CD4-positive, alpha-beta T cell (primary cell): ENCODE results near the gene FCHSD2. TPM values are rescaled to one million over a fixed set of nuclear protein-coding genes. Genes with fewer than 3 reads are reported as not detected.
"Not testable (repeated sequence)": the region's sequence is repeated elsewhere in the genome, so short reads cannot be mapped to it uniquely, and the experiment has no call there.

Experiments
- ATAC-seq: fragments of 200-7000 bp; cut with Tn5 transposase; one replicate; pipeline ENCODE4 v1.10.0; 2022; ENCODE audit warnings: mild to moderate bottlenecking; ENCODE audit not compliant: poor library complexity
- CTCF ChIA-PET: fragments of 350-600 bp; sonication (Branson Sonifier 250); formaldehyde crosslinking; loops from one replicate; lab custom pipeline; 2021; ENCODE audit warnings: antibody characterized with exemption, inconsistent platforms; lab: Charles Lee
- POLR2A ChIA-PET: fragments of 350-600 bp; sonication (Branson Sonifier 250); formaldehyde crosslinking; loops from one replicate; lab custom pipeline; 2021; ENCODE audit warnings: antibody characterized with exemption, inconsistent platforms; lab: Charles Lee
- DNase-seq, 14 experiments: peaks; one replicate each; pipeline ENCODE4 v3.0.0-alpha.2; 2013 to 2020; ENCODE audit warnings: mixed read lengths in 2 of 14
- H3K27ac ChIP-seq, 2 donors: one replicate each; pipeline versions ENCODE4 v1.5.1 to v1.7.0; 2013; ENCODE audit warnings: low read length in 2 of 2, low read depth in 1 of 2, mild to moderate bottlenecking in 1 of 2
- H3K27me3 ChIP-seq, 2 experiments: 1 replicate in 1 of 2; 2 replicates in 1 of 2; pipeline versions ENCODE4 v1.6.1 to v1.7.0; 2013; ENCODE audit warnings: low read length in 2 of 2, control low read depth in 1 of 2, mild to moderate bottlenecking in 1 of 2, moderate library complexity in 1 of 2; ENCODE audit not compliant: insufficient read depth in 2 of 2, control insufficient read depth in 1 of 2
- H3K36me3 ChIP-seq: one replicate; pipeline ENCODE4 v1.6.1; 2013; ENCODE audit warnings: low read length, control low read depth; ENCODE audit not compliant: insufficient read depth
- H3K4me1 ChIP-seq: one replicate; pipeline ENCODE4 v1.6.1; 2013; ENCODE audit warnings: low read length, control low read depth; ENCODE audit not compliant: insufficient read depth
- H3K4me3 ChIP-seq: one replicate; pipeline ENCODE4 v1.5.1; 2013; ENCODE audit warnings: mild to moderate bottlenecking, low read length, moderate library complexity
- H3K9me3 ChIP-seq, 2 experiments: 1 replicate in 1 of 2; 2 replicates in 1 of 2; pipeline versions ENCODE4 v1.6.1 to v1.7.0; 2013; ENCODE audit warnings: low read length in 2 of 2, mild to moderate bottlenecking in 2 of 2, control low read depth in 1 of 2, moderate library complexity in 1 of 2; ENCODE audit not compliant: control insufficient read depth in 1 of 2, insufficient read depth in 1 of 2
- H3K27ac Mint-ChIP-seq: one replicate; pipeline ENCODE4 v1.8.0; 2020; ENCODE audit warnings: mixed read lengths
- H3K27me3 Mint-ChIP-seq: one replicate; pipeline ENCODE4 v1.8.0; 2021; ENCODE audit warnings: mixed read lengths
- H3K36me3 Mint-ChIP-seq: one replicate; pipeline ENCODE4 v1.8.0; 2021; ENCODE audit warnings: low read depth, mixed read lengths
- H3K4me1 Mint-ChIP-seq: one replicate; pipeline ENCODE4 v1.8.0; 2021; ENCODE audit warnings: low read depth, mixed read lengths
- H3K4me3 Mint-ChIP-seq: one replicate; pipeline ENCODE4 v1.8.0; 2020; ENCODE audit warnings: mild to moderate bottlenecking, mixed read lengths
- H3K9me3 Mint-ChIP-seq: one replicate; pipeline ENCODE4 v1.8.0; 2020; ENCODE audit warnings: mixed read lengths
- CTCF ChIP-seq: fragments of 200-600 bp; IDR thresholded peaks from one replicate; pipeline ENCODE4 v1.8.0; 2022; ENCODE audit warnings: antibody characterized with exemption, mild to moderate bottlenecking
- intact Hi-C, 2 experiments: fragments of 100-400 bp; cut with DNase I in 1 of 2; cut with micrococcal nuclease in 1 of 2; formaldehyde crosslinking; loops; one replicate each; pipeline versions ENCODE4 v1.15.1 to v1.9.0; 2023 to 2025; cut with DNase I, micrococcal nuclease
- total RNA-seq, 174 experiments: library from RNA in 2 of 174; stranded (reverse) in 2 of 174; gene quantifications; one replicate each; pipeline ENCODE4 v1.2.3 and lab custom pipeline; 2021 to 2026

Gene FCHSD2
- total RNA-seq, 2 experiments from 2014 or later: 48.6 to 50.7 TPM

DNA sequence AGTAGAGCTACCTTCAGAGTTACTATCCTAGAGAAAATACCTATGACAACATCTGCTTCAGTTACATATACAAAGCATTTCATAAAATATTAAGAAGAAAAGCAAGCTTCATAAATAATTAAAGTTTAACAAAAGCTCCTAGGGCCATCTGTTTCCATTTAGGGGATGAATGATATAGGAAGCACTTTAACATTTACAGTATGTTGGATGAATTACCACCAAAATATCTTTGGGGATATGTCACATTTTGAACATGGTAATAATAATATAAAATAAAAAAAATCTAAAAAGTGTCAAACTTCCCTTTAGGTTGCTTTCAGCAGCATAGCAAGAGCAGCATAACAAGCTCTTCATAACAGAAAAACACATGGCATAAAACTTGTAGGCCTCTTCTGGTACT lies 223.3 kb downstream of the FCHSD2 start:
- no peak overlapping the region for H3K27ac Mint-ChIP-seq
- H3K27me3 Mint-ChIP-seq: no peaks in the 10 kb centered on the region
- peaks cover 0 to 3% of the 10 kb centered on the region in 2 experiments for H3K9me3 ChIP-seq
- DNase-seq: no peak
- H3K36me3 ChIP-seq: peaks cover 7% of the 10 kb centered on the region
- no peak overlapping the region for H3K4me3 ChIP-seq
- intact Hi-C loops: no loop called here
- no peak for ATAC-seq
- no peak overlapping the region for H3K27ac ChIP-seq
- ChIA-PET CTCF (interaction anchor here (0.7 to 1.0 kb wide), 2 partner anchors 19 to 223 kb away, joined by 3 to 4 read pairs; partner anchors contain the start of gene FCHSD2), POLR2A (no interaction called here)
- H3K9me3 Mint-ChIP-seq: no peaks in the 10 kb centered on the region
- no peak overlapping the region for H3K4me3 Mint-ChIP-seq
- no peaks in the 10 kb centered on the region for H3K4me1 ChIP-seq
- peaks cover 56% of the 10 kb centered on the region for H3K36me3 Mint-ChIP-seq
- no peak for TF ChIP-seq CTCF
- no peaks in the 10 kb centered on the region for H3K27me3 ChIP-seq
- no peaks in the 10 kb centered on the region for H3K4me1 Mint-ChIP-seq

DNA sequence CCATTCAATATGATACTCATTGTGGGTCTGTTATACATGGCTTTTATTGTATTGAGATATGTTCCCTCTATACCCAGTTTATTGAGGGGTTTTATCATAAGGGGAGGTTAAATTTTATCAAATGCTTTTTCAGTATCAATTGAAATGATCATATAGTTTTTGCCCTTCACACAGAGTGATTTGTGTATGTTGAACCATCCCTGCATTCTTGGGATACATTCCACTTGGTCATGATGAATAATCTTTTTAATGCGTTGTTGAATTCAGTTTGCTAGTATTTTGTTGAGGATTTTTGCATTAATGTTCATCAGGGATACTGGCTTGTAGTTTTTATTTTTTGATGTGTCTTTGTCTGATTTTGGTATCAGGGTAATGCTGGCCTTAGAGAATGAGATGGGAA lies 229.9 kb downstream of the FCHSD2 start:
- H3K9me3 Mint-ChIP-seq: peaks cover 7% of the 10 kb centered on the region

GRCh38 chr11:72909558-72910388 lies 232.3 kb downstream of the FCHSD2 start:
- H3K9me3 Mint-ChIP-seq, H3K27ac Mint-ChIP-seq, ATAC-seq, H3K27me3 ChIP-seq, CTCF ChIA-PET, H3K4me1 Mint-ChIP-seq, H3K4me3 ChIP-seq, H3K27me3 Mint-ChIP-seq, H3K36me3 ChIP-seq, H3K27ac ChIP-seq, POLR2A ChIA-PET, DNase-seq, H3K4me1 ChIP-seq, intact Hi-C loops, H3K4me3 Mint-ChIP-seq: not testable (repeated sequence)
- H3K9me3 ChIP-seq: peaks cover 14 to 24% of the 10 kb centered on the region in 2 experiments
- H3K36me3 Mint-ChIP-seq: peaks cover 75% of the 10 kb centered on the region

More for the DNA sequence above, 229.9 kb downstream of the FCHSD2 start:
- no peak overlapping the region for H3K4me3 ChIP-seq
- H3K4me1 ChIP-seq: no peaks in the 10 kb centered on the region
- no peak for ATAC-seq
- peaks cover 14 to 27% of the 10 kb centered on the region in 2 experiments for H3K9me3 ChIP-seq
- POLR2A ChIA-PET: no interaction called here
- CTCF ChIA-PET: no interaction called here
- intact Hi-C loops: no loop called here
- H3K36me3 ChIP-seq: peaks cover 6% of the 10 kb centered on the region
- DNase-seq: no peak
- H3K27ac Mint-ChIP-seq: no peak overlapping the region
- H3K4me3 Mint-ChIP-seq: no peak overlapping the region
- no peaks in the 10 kb centered on the region for H3K27me3 Mint-ChIP-seq
- no peak overlapping the region for H3K27ac ChIP-seq
- H3K4me1 Mint-ChIP-seq: no peaks in the 10 kb centered on the region
- TF ChIP-seq CTCF: no peak
- H3K27me3 ChIP-seq: no peaks in the 10 kb centered on the region
- peaks cover 70% of the 10 kb centered on the region for H3K36me3 Mint-ChIP-seq
